ENCODE data around the gene NSD1.

DNA sequence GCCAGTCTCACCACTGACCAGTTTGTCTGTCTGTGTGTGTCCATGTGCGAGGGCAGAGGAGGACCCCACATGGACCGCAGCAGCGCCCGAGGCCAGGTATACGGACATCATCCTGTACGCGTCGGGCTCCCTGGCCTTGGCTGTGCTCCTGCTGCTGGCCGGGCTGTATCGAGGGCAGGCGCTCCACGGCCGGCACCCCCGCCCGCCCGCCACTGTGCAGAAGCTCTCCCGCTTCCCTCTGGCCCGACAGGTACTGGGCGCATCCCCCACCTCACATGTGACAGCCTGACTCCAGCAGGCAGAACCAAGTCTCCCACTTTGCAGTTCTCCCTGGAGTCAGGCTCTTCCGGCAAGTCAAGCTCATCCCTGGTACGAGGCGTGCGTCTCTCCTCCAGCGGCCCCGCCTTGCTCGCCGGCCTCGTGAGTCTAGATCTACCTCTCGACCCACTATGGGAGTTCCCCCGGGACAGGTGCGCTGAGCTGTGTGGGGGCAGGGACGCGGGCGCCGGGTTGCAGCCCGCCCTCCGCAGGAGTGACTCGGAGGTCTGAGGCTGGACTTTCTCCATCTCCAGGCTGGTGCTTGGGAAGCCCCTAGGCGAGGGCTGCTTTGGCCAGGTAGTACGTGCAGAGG is 40.4 kb upstream of the NSD1 start:
- TF ChIP-seq CTCF (conservative IDR thresholded peaks at IDR 0.05; ENCODE audit: low read depth, low read length) (no peak), EZH2 (IDR thresholded peaks at IDR 0.05; ENCODE audit: low read length, unreplicated experiment) (no peak), EZH2phosphoT487 (IDR thresholded peaks at IDR 0.05; ENCODE audit: borderline replicate concordance, low read length) (no peak)
